GM19099 (cell line): ENCODE results near the gene VMP1.
A peak's percentile ranks its signal among the peaks of the same experiment; 100 is the strongest.

Experiments used
- POLR2A ChIP-seq: IDR thresholded peaks from 3 replicates; pipeline ENCODE4 v1.6.1; 2011; ENCODE audit warnings: low read depth; ENCODE audit not compliant: insufficient read length; ENCODE audit errors: extremely low read depth

The VMP1 gene

GRCh38 chr17:59830007-59830630 lies 122.7 kb downstream of the VMP1 start:
- no peak for TF ChIP-seq POLR2A

- no peak for TF ChIP-seq POLR2A
These were observed 123.5 kb downstream of the VMP1 start for GRCh38 chr17:59830846-59831486.

DNA sequence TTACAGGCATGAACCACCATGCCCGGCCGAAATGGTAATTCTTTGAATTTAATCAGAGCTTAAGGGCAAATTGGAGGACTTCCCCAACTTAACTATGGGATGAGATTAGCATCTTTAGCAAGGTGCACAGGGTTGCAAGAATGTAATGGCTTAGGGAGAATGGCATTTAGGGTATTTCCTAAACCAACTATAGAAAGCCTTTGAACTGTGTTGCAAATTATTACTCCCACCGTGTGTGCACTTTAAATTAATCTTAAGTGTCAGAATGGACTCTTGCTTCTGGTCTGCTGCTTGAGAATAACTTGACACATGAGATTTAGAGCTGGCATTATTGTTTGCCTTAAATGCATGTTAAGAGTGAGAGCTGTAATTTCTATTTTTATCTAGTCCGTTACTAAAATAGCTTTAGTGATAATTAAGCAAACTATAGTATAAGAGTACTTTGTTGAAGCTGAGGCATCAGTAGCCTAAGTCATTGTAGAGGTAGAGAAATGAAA lies 125.5 kb downstream of the VMP1 start:
- no peak for TF ChIP-seq POLR2A

DNA sequence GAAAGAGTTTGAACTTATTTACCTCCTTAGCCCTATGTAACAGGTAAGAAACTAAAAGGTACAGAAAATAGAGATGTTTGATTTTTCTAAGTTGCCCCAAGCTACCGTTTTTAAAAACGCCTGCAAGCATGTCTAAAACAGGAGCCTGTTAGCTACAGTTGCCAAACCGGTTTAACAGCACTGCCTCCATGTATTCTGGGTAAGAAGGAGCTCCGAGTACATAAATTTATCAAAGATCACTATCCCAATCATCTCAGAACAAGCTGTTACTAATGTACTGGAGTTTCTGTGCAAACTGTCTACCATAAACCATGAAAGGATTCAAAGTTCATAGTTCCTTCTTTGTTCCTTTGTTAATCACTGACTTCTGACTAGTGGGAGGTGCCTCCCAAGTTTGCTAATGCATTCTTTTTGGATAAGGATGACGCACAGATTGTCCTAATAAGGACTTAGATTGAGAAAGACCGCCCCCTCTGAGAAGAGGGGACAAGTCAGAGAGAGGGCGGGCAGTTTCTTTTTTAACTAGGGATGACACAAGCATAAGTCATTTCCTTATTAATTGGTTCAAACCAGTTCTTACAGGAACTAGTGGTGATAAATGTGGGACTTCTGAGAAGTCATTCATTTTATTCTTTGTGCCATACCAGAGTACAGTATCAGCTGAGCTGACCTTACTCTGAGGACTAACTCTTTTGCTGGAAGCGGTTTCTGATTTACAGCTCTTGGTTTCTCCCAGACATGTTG lies 130.0 kb downstream of the VMP1 start:
- TF ChIP-seq POLR2A = peak; percentile 100

GRCh38 chr17:59838052-59838916 lies 130.8 kb downstream of the VMP1 start:
- peak; percentile 36 for TF ChIP-seq POLR2A

DNA sequence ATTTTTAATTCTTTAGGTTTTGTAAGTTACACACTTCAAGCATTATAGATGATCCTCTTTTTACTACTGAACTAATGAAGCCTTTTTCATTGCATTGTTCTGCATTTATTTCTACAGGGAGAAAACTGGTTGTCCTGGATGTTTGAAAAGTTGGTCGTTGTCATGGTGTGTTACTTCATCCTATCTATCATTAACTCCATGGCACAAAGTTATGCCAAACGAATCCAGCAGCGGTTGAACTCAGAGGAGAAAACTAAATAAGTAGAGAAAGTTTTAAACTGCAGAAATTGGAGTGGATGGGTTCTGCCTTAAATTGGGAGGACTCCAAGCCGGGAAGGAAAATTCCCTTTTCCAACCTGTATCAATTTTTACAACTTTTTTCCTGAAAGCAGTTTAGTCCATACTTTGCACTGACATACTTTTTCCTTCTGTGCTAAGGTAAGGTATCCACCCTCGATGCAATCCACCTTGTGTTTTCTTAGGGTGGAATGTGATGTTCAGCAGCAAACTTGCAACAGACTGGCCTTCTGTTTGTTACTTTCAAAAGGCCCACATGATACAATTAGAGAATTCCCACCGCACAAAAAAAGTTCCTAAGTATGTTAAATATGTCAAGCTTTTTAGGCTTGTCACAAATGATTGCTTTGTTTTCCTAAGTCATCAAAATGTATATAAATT lies 132.3 kb downstream of the VMP1 start:
- TF ChIP-seq POLR2A = peak; percentile 46

DNA sequence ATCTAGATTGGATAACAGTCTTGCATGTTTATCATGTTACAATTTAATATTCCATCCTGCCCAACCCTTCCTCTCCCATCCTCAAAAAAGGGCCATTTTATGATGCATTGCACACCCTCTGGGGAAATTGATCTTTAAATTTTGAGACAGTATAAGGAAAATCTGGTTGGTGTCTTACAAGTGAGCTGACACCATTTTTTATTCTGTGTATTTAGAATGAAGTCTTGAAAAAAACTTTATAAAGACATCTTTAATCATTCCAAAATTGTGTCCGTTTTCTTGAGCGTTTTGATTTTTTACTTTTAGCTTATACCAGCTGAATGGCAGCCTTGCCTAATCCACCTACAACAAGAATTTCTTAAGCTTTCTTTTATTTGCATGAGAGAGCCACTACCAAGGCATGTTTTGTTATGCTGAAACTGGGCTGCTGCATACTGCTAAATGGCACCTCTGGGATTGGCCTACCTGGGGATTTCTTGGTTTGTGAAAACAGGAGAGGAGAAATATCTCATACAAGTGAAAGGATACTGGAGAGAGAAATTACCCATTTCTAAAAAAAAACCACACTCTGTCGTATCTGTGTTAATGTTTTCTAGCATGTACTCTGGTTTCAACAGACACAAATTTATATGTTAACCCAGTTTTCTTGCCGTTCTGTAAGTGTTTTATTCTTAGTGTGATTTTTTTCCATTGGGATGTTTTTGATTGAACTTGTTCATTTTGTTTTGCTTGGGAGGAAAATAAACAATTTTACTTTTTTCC lies 133.1 kb downstream of the VMP1 start:
- TF ChIP-seq POLR2A = peak; percentile 58

DNA sequence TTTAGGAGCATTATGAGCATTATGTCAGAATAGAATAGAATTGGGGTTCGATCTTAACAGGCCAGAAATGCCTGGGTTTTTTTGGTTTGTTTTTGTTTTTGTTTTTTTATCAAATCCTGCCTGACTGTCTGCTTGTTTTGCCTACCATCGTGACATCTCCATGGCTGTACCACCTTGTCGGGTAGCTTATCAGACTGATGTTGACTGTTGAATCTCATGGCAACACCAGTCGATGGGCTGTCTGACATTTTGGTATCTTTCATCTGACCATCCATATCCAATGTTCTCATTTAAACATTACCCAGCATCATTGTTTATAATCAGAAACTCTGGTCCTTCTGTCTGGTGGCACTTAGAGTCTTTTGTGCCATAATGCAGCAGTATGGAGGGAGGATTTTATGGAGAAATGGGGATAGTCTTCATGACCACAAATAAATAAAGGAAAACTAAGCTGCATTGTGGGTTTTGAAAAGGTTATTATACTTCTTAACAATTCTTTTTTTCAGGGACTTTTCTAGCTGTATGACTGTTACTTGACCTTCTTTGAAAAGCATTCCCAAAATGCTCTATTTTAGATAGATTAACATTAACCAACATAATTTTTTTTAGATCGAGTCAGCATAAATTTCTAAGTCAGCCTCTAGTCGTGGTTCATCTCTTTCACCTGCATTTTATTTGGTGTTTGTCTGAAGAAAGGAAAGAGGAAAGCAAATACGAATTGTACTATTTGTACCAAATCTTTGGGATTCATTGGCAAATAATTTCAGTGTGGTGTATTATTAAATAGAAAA lies 133.8 kb downstream of the VMP1 start:
- TF ChIP-seq POLR2A = peak; percentile 6

DNA sequence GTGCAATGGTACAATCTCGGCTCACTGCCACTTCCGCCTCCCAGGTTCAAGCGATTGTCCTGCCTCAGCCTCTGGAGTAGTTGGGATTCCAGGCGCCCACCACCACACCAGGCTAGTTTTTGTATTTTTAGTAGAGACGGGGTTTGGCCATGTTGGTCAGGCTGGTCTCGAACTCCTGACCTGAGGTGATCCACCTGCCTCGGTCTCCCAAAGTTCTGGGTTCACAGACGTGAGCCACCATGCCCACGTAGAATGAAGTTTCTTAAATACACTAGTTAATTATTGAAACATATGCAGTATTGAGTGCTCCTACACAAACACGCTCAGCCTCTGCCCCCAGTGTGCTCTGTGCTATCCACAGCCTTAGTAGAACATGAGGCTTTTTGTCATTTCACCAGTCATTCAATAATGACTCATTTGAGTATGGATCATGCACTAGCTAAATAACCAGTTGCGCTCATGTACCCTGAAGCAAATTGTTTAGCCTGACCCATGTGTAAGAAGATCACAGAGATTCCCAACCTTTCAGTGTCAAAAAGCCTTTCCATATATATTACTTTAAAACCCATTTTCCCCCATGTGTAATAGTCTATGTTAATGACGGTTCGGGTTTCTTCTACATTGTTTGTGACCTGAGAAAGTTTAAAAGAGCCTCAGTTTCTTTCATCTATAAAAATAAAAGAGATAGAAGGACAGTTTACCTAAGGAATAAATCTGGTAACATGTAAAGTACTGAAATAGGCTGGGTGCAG lies 135.6 kb downstream of the VMP1 start:
- peak; percentile 69 for TF ChIP-seq POLR2A

- no peak for TF ChIP-seq POLR2A
These were observed 137.6 kb downstream of the VMP1 start for GRCh38 chr17:59844884-59845594.

- peak; percentile 51 for TF ChIP-seq POLR2A
These were observed 138.3 kb downstream of the VMP1 start for GRCh38 chr17:59845595-59846393.
